SK-N-SH (cell line): ENCODE measurements around the gene PHGDH.

Experiments
- CHD2 ChIP-seq: fragments of 150-350 bp; IDR thresholded peaks from 2 replicates; pipeline ENCODE4 v1.6.1; 2018; ENCODE audit warnings: low read length; ENCODE audit not compliant: partially characterized antibody
- EP300 ChIP-seq, 2 experiments: IDR thresholded peaks; 2 replicates each; pipeline versions ENCODE4 v1.4.0 to v1.6.1; 2012; ENCODE audit warnings: borderline replicate concordance in 1 of 2, low read depth in 1 of 2, low read length in 1 of 2
- GABPA ChIP-seq: IDR thresholded peaks from 2 replicates; pipeline ENCODE4 v1.4.0; 2012; ENCODE audit warnings: low read depth, mild to moderate bottlenecking
- JUND ChIP-seq: IDR thresholded peaks from 2 replicates; pipeline ENCODE4 v1.4.0; 2012
- NRF1 ChIP-seq: IDR thresholded peaks from 2 replicates; pipeline ENCODE4 v1.6.1; 2012; ENCODE audit warnings: low read depth, mild to moderate bottlenecking, low read length
- POLR2AphosphoS5 ChIP-seq: IDR thresholded peaks from 2 replicates; pipeline ENCODE4 v1.6.1; 2012; ENCODE audit warnings: low read depth, low read length
- SIN3A ChIP-seq: IDR thresholded peaks from 2 replicates; pipeline ENCODE4 v1.6.1; 2012; ENCODE audit warnings: low read depth, mild to moderate bottlenecking, low read length, moderate library complexity, borderline replicate concordance
- TEAD4 ChIP-seq: IDR thresholded peaks from 2 replicates; pipeline ENCODE4 v1.4.0; 2012; ENCODE audit warnings: mild to moderate bottlenecking, borderline replicate concordance; ENCODE audit not compliant: insufficient read depth
- ZBTB33 ChIP-seq: IDR thresholded peaks from 2 replicates; pipeline ENCODE4 v1.4.0; 2012; ENCODE audit warnings: low read depth, borderline replicate concordance
- TF ChIP-seq, protein P1 (sequence below): fragments of 200-600 bp; sonication (generic); IDR thresholded peaks from 2 replicates; pipeline ENCODE4 v1.6.1; 2017; ENCODE audit warnings: antibody characterized with exemption, mild to moderate bottlenecking, moderate library complexity
- TF ChIP-seq, protein P2 (sequence below): IDR thresholded peaks from 2 replicates; pipeline ENCODE4 v1.6.1; 2012; ENCODE audit warnings: mild to moderate bottlenecking, low read depth, low read length, moderate library complexity
- TF ChIP-seq, protein P3 (sequence below): fragments of 150-350 bp; IDR thresholded peaks from 2 replicates; pipeline ENCODE4 v1.6.1; 2017; ENCODE audit warnings: antibody characterized with exemption, low read length, low read depth, borderline replicate concordance

- TF ChIP-seq, protein P1, sequence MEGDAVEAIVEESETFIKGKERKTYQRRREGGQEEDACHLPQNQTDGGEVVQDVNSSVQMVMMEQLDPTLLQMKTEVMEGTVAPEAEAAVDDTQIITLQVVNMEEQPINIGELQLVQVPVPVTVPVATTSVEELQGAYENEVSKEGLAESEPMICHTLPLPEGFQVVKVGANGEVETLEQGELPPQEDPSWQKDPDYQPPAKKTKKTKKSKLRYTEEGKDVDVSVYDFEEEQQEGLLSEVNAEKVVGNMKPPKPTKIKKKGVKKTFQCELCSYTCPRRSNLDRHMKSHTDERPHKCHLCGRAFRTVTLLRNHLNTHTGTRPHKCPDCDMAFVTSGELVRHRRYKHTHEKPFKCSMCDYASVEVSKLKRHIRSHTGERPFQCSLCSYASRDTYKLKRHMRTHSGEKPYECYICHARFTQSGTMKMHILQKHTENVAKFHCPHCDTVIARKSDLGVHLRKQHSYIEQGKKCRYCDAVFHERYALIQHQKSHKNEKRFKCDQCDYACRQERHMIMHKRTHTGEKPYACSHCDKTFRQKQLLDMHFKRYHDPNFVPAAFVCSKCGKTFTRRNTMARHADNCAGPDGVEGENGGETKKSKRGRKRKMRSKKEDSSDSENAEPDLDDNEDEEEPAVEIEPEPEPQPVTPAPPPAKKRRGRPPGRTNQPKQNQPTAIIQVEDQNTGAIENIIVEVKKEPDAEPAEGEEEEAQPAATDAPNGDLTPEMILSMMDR, result peak; percentile 28
- TF ChIP-seq EP300 (IDR thresholded peaks at IDR 0.05; ENCODE audit: borderline replicate concordance in 1 of 2, low read depth in 1 of 2, low read length in 1 of 2) (no peak), NRF1 (no peak), ZBTB33 (no peak), JUND (no peak), POLR2AphosphoS5 (no peak), SIN3A (no peak), CHD2 (no peak), GABPA (no peak), TEAD4 (no peak)
- TF ChIP-seq, protein P2, sequence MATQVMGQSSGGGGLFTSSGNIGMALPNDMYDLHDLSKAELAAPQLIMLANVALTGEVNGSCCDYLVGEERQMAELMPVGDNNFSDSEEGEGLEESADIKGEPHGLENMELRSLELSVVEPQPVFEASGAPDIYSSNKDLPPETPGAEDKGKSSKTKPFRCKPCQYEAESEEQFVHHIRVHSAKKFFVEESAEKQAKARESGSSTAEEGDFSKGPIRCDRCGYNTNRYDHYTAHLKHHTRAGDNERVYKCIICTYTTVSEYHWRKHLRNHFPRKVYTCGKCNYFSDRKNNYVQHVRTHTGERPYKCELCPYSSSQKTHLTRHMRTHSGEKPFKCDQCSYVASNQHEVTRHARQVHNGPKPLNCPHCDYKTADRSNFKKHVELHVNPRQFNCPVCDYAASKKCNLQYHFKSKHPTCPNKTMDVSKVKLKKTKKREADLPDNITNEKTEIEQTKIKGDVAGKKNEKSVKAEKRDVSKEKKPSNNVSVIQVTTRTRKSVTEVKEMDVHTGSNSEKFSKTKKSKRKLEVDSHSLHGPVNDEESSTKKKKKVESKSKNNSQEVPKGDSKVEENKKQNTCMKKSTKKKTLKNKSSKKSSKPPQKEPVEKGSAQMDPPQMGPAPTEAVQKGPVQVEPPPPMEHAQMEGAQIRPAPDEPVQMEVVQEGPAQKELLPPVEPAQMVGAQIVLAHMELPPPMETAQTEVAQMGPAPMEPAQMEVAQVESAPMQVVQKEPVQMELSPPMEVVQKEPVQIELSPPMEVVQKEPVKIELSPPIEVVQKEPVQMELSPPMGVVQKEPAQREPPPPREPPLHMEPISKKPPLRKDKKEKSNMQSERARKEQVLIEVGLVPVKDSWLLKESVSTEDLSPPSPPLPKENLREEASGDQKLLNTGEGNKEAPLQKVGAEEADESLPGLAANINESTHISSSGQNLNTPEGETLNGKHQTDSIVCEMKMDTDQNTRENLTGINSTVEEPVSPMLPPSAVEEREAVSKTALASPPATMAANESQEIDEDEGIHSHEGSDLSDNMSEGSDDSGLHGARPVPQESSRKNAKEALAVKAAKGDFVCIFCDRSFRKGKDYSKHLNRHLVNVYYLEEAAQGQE, result no peak
- TF ChIP-seq, protein P3, sequence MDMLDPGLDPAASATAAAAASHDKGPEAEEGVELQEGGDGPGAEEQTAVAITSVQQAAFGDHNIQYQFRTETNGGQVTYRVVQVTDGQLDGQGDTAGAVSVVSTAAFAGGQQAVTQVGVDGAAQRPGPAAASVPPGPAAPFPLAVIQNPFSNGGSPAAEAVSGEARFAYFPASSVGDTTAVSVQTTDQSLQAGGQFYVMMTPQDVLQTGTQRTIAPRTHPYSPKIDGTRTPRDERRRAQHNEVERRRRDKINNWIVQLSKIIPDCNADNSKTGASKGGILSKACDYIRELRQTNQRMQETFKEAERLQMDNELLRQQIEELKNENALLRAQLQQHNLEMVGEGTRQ, result no peak
Observed at GRCh38 chr1:119676571-119677206, 35.0 kb upstream of the PHGDH start.
